ENCODE data around the gene DCLRE1C. TPM values are rescaled to one million over a fixed set of nuclear protein-coding genes. Genes with fewer than 3 reads are reported as not detected.
"Not testable (repeated sequence)": the region's sequence is repeated elsewhere in the genome, so short reads cannot be mapped to it uniquely, and the experiment has no call there.

DCLRE1C gene
- total RNA-seq, 1 donor from 2014 or later, result 10.9 TPM

DNA sequence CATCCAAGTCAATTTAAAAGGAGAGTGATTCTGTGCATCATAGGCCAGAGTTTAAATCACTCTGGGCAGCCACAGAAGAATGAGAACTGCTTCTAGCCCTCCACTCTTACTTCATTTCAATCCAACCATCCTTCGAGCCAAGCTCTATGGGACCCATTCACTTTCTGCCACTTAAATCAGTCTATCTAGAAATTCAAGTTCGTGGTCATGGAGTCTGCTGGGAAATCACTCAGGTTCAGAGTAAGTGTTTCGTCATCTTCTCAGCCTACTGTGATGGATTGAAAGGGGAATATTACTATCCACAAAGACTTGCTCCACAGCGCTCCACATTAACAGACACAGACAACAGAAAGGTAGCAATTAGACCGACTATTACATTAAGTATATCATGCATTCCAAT, 4.6 kb downstream of the DCLRE1C start:
- Mint-ChIP-seq H3K36me3 (ENCODE audit: low read depth) (no peaks in the 10 kb centered on the region), H3K27ac (ENCODE audit: unreplicated experiment) (no peak overlapping the region), H3K27me3 (ENCODE audit: low read depth) (no peaks in the 10 kb centered on the region), H3K9me3 (no peaks in the 10 kb centered on the region), H3K4me1 (peaks cover 22% of the 10 kb centered on the region), H3K4me3 (no peak overlapping the region)
- TF ChIP-seq CTCF (conservative IDR thresholded peaks at IDR 0.05), result no peak
- DNase-seq (ENCODE audit: low read depth, low spot score), result no peak

- H3K27me3 Mint-ChIP-seq (ENCODE audit: low read depth), result no peaks in the 10 kb centered on the region
- no peaks in the 10 kb centered on the region for H3K9me3 Mint-ChIP-seq
- no peak for DNase-seq (ENCODE audit: low read depth, low spot score)
- H3K36me3 Mint-ChIP-seq (ENCODE audit: low read depth), result no peaks in the 10 kb centered on the region
- TF ChIP-seq CTCF (conservative IDR thresholded peaks at IDR 0.05), result no peak
- peaks cover 8% of the 10 kb centered on the region for H3K4me1 Mint-ChIP-seq
- no peak overlapping the region for H3K4me3 Mint-ChIP-seq
- no peak overlapping the region for H3K27ac Mint-ChIP-seq (ENCODE audit: unreplicated experiment)
Observed at GRCh38 chr10:14947268-14947667, 6.6 kb downstream of the DCLRE1C start.

- DNase-seq (ENCODE audit: low read depth, low spot score), result no peak
- H3K4me3 Mint-ChIP-seq, result no peak overlapping the region
- H3K27me3 Mint-ChIP-seq (ENCODE audit: low read depth), result no peaks in the 10 kb centered on the region
- H3K9me3 Mint-ChIP-seq, result no peaks in the 10 kb centered on the region
- no peak overlapping the region for H3K27ac Mint-ChIP-seq (ENCODE audit: unreplicated experiment)
- no peaks in the 10 kb centered on the region for H3K4me1 Mint-ChIP-seq
- no peaks in the 10 kb centered on the region for H3K36me3 Mint-ChIP-seq (ENCODE audit: low read depth)
- TF ChIP-seq CTCF (conservative IDR thresholded peaks at IDR 0.05), result no peak
Observed at GRCh38 chr10:14945108-14945507, 8.8 kb downstream of the DCLRE1C start.

GRCh38 chr10:14942950-14943338, 11.0 kb downstream of the DCLRE1C start:
- not testable (repeated sequence) for H3K4me1 Mint-ChIP-seq; H3K36me3 Mint-ChIP-seq (ENCODE audit: low read depth); H3K4me3 Mint-ChIP-seq; H3K27ac Mint-ChIP-seq (ENCODE audit: unreplicated experiment); DNase-seq (ENCODE audit: low read depth, low spot score); H3K27me3 Mint-ChIP-seq (ENCODE audit: low read depth); H3K9me3 Mint-ChIP-seq

- not testable (repeated sequence) for H3K27ac Mint-ChIP-seq (ENCODE audit: unreplicated experiment)
Observed at GRCh38 chr10:14942147-14942949, 11.5 kb downstream of the DCLRE1C start.

GRCh38 chr10:14938971-14939370, 14.9 kb downstream of the DCLRE1C start:
- not testable (repeated sequence) for H3K4me3 Mint-ChIP-seq; DNase-seq (ENCODE audit: low read depth, low spot score); H3K36me3 Mint-ChIP-seq (ENCODE audit: low read depth); H3K9me3 Mint-ChIP-seq; H3K27me3 Mint-ChIP-seq (ENCODE audit: low read depth); H3K27ac Mint-ChIP-seq (ENCODE audit: unreplicated experiment); H3K4me1 Mint-ChIP-seq

More at GRCh38 chr10:14942147-14942949, 11.5 kb downstream of the DCLRE1C start:
- not testable (repeated sequence) for H3K36me3 Mint-ChIP-seq (ENCODE audit: low read depth); H3K4me3 Mint-ChIP-seq; DNase-seq (ENCODE audit: low read depth, low spot score); H3K27me3 Mint-ChIP-seq (ENCODE audit: low read depth); H3K4me1 Mint-ChIP-seq; H3K9me3 Mint-ChIP-seq

DNA sequence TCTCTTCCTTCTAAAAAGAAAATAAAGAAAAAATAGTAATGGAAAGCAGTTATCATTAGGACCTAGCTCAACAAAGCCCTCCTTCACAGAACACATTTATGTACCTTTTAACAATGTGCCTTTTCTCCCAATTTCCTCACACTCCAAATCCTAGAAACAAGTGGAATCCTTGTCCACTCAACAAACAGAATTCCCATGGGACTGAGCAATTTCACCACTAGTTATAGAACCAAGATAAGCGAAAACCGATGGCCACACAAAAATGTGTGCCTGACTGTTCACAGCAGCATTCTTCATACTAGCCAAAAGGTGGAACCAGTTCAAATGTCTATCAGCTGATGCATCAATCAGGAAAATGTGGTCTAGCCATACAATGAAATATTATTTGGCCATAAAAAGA, 17.3 kb downstream of the DCLRE1C start:
- no peaks in the 10 kb centered on the region for H3K27me3 Mint-ChIP-seq (ENCODE audit: low read depth)

More for the DNA sequence above, 17.3 kb downstream of the DCLRE1C start:
- no peak for TF ChIP-seq CTCF (conservative IDR thresholded peaks at IDR 0.05)
- Mint-ChIP-seq H3K4me1 (peaks cover 7% of the 10 kb centered on the region), H3K36me3 (ENCODE audit: low read depth) (peaks cover 15% of the 10 kb centered on the region), H3K27ac (ENCODE audit: unreplicated experiment) (no peak overlapping the region), H3K9me3 (no peaks in the 10 kb centered on the region), H3K4me3 (no peak overlapping the region)
- no peak for DNase-seq (ENCODE audit: low read depth, low spot score)

Data from neural crest cell (in vitro differentiated cells).